SU-DHL-6 (cell line): Measurements from ENCODE around the gene CCR7.

Source experiments
- EZH2phosphoT487 ChIP-seq: fragments of 200-600 bp; sonication (generic), shearing (Covaris generic); conservative IDR thresholded peaks from 2 replicates; pipeline ENCODE4 v1.6.1; 2018; ENCODE audit warnings: mild to moderate bottlenecking, antibody characterized with exemption, low read length, moderate library complexity, mixed read lengths
- TF ChIP-seq, protein P1 (sequence below): fragments of 200-600 bp; sonication (generic); IDR thresholded peaks from one replicate; pipeline ENCODE4 v1.5.1; 2017; ENCODE audit warnings: antibody characterized with exemption, mild to moderate bottlenecking, low read length, moderate library complexity; ENCODE audit not compliant: insufficient read depth, poor library complexity, severe bottlenecking

GRCh38 chr17:40520991-40521453, 44.2 kb downstream of the CCR7 start:
- TF ChIP-seq, protein P1, sequence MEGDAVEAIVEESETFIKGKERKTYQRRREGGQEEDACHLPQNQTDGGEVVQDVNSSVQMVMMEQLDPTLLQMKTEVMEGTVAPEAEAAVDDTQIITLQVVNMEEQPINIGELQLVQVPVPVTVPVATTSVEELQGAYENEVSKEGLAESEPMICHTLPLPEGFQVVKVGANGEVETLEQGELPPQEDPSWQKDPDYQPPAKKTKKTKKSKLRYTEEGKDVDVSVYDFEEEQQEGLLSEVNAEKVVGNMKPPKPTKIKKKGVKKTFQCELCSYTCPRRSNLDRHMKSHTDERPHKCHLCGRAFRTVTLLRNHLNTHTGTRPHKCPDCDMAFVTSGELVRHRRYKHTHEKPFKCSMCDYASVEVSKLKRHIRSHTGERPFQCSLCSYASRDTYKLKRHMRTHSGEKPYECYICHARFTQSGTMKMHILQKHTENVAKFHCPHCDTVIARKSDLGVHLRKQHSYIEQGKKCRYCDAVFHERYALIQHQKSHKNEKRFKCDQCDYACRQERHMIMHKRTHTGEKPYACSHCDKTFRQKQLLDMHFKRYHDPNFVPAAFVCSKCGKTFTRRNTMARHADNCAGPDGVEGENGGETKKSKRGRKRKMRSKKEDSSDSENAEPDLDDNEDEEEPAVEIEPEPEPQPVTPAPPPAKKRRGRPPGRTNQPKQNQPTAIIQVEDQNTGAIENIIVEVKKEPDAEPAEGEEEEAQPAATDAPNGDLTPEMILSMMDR: no peak
- TF ChIP-seq EZH2phosphoT487: no peak
